HG03354 (cell line): ENCODE measurements around the gene FGB.
"Not testable (repeated sequence)": the region's sequence is repeated elsewhere in the genome, so short reads cannot be mapped to it uniquely, and the experiment has no call there.

Experiments
- ATAC-seq: cut with Tn5 transposase; IDR thresholded peaks from one replicate; pipeline ENCODE4 v1.9.1; 2021; ENCODE audit warnings: mild to moderate bottlenecking; ENCODE audit not compliant: unreplicated experiment, poor library complexity, severe bottlenecking

The FGB gene

DNA sequence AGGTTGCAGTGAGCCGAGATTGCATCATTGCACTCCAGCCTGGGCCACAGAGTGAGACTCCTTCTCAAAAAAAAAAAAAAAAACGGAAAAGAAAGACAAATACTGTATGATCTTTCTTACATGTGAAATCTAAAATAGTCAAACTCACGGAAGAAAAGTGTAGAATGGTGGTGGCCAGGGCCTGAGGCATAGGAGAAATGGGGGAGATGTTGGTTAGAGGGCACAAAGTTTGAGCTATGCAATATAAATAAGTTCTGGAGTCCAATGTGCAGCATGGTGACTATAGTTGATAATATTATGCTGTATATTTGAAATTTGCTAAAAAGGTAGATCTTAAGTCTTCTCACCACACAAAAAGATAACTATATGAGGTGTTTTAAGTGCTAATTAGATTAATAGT, 29.1 kb downstream of the FGB start:
- no peak for ATAC-seq

DNA sequence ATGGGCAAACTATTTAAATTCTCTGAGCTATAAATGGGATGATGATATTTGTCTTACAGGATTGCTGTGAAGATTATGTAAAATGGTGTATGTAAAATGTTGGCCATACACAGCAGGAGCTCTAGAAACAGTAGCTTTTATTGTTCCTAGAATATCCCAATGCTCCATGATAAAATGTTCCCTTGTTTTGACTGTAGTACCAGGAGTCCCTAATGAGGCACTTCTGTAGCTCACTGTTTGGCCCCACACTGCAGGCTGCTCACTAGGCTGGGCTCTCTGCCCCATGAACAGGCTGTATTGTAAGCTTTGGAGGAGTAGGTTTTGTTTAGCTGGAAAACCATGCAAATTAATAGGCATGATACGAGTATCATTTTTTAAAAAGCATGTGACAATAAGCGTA, 31.1 kb downstream of the FGB start:
- ATAC-seq, result no peak

DNA sequence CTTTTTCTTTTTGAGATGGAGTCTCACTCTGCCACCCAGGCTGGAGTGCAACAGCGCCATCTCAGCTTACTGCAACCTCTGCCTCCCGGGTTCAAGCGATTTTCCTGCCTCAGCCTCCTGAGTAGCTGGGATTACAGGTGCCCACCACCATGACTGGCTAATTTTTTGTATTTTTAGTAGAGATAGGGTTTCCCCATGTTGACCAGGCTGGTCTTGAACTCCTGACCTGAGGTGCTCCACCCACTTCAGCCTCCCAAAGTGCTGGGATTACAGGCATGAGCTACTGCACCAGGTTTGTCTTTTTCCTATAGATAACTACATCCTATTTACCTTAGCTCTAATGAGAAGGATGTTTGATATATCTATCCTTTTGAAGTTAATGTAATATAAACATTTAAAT, 31.5 kb downstream of the FGB start:
- ATAC-seq, result not testable (repeated sequence)

DNA sequence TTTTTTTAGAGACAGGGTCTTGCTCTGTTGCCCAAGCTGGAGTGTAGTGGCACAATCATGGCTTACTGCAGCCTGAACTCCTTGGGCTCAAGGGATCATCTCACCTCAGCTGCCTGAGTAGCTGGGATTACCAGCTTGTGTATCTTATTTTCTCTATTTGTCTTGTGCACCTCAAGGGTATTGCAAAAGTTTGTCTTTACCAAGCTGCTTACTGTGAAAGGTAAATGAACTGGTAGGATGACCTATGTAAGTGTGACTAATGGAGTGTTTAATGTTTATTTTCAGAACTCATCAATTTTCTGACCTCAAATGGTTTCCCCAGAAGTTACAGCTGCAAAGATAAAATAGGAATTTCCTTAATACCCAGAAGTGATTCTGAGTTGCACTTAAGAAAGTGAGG, 33.0 kb downstream of the FGB start:
- ATAC-seq, result no peak

DNA sequence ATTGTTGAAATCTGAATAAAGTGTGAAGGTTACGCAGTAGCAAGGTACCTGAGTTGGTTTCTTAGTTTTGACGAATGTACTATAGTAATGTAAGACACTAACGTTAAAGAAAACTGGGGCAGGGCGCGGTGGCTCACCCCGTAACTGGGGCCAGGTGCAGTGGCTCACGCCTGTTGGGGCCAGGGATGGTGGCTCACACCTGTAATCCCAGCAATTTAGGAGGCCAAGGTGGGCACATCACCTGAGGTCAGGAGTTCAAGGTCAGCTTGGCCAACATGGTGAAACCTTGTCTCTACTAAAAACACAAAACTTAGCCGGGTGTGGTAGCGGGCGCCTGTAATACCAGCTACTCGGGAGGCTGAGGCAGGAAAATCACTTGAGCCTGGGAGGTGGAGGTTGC, 34.5 kb downstream of the FGB start:
- not testable (repeated sequence) for ATAC-seq

DNA sequence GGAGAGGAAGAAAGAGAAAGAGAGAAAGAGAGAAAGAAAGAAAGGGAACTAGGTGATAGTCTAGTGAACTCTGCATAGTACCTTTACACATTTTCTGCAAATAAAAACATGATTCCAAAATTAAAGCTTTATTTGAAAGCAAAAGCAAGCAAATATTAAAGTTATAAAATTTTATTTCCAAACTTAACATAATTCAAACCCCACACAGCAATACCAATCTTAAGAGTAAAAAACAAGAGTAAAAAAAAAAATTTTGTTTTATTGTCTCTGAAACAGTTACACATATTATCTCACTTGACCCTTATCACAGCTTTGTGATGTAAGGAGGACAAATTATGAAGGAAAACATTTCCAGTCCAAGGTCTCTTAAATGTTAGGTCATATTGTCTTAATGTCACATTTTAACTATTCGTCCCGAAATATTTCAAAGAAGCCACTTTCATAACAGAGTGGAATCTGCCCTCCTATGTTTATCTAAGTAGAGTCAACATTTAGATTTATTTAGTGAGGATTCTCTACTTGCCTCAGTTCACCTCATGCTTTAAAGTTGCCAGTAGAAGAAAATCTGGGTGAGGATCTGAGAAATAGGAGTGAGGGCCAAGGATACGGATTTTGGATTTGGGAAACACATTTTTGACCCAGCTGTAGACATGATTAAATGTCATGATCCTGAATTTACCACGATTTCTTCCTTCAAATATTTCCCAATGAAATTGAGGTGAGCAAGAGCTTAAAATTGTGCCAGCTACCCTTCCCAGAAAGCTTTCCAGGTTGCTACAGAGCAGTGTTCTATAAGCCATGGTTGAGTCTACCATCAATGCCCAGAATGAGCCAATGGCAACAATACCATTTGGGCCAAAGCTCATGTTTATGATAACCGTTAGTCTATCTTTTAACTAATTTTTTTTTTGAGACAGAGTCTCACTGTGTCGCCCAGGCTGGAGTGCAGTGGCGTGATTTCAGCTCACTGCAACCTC, 35.3 kb downstream of the FGB start:
- no peak for ATAC-seq

DNA sequence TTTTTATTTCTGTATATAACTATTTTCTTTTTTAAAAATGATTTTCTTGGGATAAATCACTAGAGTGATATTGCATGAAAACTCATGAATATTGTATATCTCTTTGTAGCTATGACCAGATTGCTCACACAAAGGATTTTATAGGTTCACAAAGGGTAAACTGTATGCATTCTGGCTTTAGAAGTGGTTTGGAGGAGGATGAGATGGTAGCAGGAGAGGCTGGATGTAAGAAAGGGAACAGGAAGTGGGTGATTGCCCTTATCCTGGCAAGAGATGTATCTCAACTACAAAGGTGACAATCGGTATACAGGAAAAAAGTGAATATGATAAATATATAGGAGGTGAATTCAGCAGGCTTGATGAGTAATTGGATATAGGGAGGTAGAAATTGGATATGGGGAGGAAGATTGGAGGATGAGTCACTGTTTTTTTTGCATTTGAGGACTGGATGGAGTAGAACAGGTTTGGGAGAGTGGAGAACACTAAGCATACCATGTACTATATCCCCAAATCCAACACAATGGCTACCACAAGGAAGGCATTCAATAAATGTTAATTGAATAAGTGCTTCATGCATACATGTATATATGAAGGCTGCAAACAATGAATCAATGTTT, 39.7 kb downstream of the FGB start:
- no peak for ATAC-seq

DNA sequence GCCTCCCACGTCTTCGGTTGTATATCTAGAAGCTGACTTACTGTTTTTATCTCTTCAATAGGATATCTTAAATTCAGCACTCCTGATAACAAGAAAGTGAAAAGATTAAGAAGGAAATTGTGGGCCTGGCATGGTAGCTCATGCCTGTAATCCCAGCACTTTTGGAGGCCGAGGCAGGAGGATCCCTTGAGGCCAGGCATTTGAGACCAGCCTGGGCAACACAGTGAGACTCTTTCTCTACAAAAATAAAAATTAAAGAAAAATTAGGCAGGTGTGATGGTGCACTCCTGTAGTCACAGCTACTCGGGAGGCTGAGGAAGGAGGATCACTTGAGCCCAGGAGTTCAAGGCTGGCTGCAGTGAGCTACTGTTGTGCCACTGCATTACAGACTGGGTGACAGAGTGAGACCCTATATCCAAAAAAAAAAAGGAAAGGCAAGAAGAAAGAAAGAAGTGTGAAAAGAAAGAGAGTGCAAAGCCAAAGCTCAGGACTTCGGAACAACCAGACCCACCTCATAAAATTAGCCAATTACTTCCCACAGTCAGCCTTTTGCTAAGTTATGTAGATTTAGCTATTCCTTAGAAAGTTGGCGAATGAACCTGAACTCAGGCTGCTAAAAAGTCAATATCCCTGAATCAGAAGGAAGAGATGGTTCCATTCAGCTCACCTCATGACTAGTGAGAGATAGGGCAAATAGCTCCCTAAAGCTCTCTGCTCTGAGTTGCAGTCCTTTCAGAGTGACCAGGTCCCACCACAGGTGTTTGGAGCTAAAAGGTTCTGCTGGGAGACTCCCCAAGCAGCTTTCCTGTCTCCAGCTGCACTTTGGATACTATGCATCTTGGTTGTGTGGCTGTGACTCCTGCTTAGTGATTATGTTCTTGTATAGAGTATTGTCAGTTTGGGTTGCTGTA, 40.5 kb downstream of the FGB start:
- no peak for ATAC-seq

DNA sequence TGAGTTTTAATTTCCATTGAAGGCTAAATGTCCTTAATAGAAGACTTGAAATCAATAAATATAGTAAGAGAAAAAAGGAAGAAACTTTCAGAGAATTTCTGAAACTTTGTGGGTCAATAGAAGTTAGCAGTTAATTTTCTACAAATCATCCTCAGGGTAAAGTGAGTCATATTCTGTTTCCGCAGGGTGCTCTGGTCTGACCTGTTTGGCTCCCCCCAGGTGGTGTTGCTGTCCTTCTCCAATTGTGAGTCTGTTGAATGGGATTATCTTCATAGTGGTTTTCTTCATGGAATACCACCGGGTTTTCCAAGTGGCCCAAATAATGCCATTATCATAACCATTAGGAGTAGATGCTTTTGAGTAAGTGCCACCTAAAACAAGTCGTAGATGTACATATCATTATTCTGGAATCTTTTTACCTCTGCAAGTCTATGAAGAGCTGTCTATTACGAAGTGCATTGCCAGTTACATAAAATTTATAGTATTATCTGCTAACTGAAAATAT, 41.9 kb downstream of the FGB start:
- ATAC-seq, result no peak

DNA sequence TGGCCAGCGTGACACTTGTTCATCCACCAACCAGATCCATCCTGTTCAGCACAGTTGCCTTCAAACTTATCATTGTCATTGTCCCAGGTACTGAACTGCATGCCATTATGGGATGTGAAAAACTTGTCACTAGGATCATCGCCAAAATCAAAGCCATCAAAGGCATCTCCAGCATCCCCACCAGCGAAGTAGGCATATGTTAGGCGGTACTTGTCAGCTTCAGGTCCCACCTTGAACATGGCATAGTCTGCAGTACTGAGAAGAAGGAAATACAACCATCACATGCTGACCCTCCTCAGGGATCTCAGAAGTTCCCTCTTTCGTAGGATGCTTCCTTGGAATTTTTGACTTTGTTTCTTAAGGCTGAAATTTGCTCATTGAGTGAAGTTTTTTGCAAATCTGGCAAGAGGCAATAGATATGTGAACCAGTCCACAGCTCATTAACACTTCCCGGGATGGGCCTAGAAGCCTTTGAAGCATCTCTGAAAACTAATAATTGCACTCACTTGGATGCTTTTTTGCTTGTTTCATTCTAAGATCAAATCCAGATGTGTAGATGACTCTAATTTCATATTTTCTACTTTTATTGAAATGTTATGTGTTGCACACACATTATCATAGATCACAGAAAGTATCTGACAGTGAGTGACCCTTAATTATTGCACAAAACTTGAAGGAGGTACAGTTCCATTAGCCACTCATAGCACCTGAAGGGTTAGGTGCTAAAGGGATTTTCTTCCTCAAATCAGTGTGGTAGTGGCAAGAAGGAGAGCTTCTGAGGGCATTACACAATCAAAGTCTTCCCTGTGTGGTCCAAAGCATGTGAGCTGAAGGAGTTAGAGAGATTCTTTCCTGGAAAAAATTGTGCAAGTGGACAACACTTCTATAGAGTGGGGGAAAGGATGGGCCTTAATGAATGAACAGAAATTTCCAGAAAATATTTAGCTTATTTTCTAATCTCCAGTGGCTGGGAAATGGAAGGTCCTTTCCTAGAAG, 44.2 kb downstream of the FGB start:
- no peak for ATAC-seq

DNA sequence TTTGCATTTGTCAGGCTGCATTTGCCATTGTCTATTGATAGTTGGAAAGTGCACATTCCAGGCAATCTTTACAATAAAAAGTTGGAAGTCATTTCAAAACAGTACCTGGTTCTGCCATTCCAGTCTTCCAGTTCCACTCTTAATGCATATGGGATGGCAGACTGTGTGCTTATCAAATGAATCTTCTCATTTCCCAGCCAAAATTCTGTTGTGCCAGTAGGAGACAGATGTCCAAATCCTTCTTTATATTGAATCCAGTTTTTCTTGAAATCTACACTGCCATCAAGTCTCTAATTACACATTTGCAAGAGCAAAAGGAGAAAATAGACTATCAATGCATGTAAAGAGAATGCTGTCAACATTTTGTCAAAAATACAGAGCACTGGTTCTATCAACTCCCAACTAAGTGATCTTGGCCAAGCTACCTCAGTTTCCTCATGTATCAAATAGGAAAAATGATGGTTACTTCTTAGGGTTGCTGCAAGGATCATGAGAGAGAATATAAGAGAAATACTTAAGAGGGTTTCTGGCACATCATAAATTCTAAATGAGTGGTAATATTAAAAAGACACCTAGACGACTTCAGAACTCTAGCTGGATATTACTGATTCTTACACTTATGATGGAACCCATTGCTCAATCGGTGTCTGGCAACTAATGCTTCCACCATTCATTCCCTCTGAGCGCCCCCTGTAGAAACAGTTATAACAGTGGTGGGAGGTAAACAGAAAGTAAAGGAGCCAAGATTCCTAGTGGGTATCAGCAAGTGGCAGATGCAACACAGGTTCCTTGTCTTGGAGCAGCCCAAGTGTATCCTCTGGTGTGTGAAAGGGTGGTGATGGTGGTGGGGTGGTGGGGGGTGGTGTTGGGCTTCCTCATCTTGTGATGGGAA, 45.8 kb downstream of the FGB start:
- no peak for ATAC-seq

DNA sequence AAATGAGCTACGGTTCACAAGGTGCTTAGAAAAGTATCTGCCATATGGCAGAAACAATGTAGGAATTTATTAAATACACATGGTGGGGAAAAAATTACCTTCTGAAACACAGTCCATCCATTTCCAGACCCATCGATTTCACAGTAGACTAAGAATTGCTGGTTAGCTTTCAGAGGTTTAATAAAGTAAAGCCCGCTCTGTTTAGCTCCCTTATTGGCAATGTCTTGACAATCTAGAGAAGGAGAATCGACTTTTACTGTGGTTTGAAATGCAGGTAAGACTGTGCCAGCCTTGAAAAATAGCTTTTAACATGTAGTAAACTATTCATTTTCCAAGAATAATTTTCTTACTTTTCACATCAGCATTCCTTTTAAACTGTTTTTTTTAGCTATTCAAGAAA, 46.7 kb downstream of the FGB start:
- no peak for ATAC-seq

DNA sequence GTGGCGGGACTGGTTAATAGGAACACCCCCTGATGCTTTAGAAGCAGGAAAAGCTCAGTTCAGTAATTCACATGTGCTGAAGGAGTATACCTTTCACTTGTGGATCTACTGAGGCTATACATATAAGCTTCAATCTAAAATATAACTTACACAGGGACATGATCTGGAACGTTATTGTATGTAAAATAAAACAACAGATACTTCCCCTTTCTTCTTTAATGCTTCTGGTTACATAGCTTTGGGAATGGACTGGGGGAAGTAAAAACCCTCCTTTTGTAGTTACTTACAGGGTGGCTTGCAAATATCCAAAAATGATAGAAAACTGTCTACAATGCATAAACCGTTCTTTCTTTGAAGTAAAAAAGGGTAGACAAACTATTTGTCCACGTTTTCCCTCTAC, 47.8 kb downstream of the FGB start:
- no peak for ATAC-seq

DNA sequence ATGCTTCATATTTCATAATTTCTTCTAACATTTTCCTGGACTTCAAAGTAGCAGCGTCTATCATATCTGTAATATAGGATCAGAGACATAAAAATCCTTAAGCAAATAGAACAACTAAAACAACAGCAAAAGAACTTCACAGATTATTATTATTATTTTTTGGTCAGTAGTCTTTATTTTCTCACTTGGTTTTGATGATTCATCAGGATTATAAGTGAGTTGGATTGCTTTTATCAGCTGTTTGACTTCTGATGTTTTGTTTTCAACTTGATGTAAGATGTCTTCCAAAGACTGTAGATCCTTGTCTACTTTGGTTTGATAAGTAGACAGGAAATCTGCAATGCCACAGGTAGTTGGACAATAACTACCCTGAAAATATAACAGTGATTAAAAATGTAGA, 49.0 kb downstream of the FGB start:
- ATAC-seq, result no peak

DNA sequence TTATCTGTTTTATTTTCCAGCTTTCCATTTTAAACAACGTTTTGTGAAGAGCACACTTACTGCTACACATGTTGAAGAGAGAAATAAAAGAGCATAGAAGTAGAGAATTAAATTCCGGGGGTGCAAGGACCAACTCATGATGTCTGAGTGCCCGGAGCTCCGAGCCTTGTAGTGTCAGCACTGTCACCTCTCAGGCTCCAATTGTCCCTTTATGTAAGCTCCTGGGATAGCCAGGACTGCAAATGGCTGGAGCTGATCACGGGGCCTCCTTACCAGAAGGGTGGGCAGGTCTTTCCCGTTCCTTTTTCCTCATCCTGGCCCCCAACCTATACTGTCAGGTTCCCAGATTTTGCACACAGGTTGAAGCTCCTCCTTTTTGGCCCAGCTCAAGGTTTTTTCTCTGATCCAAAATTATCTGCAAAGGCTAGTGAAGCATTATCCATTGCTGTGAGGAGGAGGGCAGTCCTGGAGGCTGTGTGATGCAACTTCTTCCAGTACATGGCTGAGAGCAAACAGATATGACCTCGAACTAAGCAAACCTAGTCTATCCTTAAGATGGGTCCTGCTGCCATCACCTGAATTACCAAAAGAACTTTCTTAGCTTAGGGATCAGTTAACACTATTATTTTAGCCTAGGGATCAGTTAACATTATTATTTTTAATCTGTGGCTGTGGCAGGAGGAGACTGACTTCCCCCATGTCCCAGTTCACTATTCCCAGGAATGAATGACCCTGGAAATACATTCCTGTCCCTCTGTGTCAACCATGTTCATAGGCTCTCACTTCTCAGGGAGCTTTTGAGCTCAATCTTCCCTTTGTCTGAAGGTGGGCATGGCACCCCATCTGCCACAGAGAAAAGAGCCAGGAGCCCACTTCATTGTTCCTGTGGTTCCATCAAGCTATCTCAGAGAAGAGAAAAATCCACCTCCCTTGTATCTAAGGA, 49.9 kb downstream of the FGB start, which contains the start of gene FGG:
TSS of gene FGG (minus strand) at position 185 of the 943 bp plus-strand sequence. CDS start at position 138, 47 bp downstream.
- ATAC-seq, result no peak

DNA sequence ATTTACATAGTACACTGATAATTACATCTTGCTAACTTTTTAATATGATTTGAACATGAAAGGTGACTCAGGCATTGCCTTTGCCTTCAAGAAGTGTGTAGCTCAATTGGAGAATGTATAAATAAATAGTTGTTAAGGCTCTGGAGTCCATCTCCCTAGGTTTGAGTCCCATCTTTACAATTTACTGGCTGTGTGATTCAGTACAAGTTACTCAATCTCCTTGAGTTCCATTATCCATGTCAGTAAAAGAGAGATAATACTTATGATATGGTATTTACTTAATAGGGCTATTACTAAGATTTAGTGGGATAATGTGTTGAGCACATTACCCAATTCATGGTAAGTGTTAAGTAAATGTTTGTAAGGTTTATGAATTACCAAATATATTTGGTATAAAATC, 51.5 kb downstream of the FGB start:
- no peak for ATAC-seq

DNA sequence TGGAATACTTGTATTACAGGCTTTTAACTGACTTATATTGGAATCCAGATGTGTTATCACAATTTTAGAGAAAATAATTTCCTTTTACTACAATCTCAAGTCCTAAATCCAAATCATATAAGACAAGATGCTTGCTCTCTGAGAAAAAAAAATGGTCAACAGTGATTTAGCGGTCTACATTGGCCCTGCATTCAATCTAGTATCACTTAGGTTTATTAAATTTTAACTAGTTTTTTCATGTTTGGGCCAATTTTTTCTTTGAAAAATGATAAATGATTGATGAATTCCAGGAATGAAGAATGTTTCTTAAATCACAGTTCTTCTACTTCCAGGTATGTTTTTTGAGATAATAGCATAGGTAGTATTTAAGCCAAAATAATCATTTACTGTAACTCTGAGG, 52.4 kb downstream of the FGB start:
- no peak for ATAC-seq
